ENCODE data around the gene OR51A4.

DNA sequence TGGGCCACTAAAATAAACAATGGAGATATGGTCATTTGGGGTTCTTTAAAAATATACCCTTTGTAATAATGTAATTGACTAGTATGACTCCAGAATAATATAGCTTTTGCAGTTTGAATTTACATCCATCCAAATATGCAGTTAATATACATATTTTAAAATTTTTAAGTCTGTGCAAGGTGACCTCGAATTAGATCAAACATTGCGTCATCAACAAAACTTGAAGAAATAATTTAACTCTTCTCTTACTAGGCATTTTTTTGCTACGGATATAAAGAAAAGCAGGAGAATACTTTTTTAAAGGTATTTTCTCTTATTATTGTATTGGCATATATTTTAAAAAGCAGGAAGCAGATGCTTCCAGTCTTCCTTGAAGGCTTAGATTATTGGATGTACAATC lies 10.7 kb downstream of the OR51A4 start:
- TF ChIP-seq, protein P1, sequence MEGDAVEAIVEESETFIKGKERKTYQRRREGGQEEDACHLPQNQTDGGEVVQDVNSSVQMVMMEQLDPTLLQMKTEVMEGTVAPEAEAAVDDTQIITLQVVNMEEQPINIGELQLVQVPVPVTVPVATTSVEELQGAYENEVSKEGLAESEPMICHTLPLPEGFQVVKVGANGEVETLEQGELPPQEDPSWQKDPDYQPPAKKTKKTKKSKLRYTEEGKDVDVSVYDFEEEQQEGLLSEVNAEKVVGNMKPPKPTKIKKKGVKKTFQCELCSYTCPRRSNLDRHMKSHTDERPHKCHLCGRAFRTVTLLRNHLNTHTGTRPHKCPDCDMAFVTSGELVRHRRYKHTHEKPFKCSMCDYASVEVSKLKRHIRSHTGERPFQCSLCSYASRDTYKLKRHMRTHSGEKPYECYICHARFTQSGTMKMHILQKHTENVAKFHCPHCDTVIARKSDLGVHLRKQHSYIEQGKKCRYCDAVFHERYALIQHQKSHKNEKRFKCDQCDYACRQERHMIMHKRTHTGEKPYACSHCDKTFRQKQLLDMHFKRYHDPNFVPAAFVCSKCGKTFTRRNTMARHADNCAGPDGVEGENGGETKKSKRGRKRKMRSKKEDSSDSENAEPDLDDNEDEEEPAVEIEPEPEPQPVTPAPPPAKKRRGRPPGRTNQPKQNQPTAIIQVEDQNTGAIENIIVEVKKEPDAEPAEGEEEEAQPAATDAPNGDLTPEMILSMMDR (IDR thresholded peaks at IDR 0.05): no peak
- TF ChIP-seq POLR2A (IDR thresholded peaks at IDR 0.05) (no peak), EP300 (IDR thresholded peaks at IDR 0.05) (no peak), POLR2AphosphoS5 (IDR thresholded peaks at IDR 0.05) (no peak)

Data from suprapubic skin (tissue), 4 donors.